NAMALWA (cell line): ENCODE measurements around the gene OSBPL9.
"Not testable (repeated sequence)": the region's sequence is repeated elsewhere in the genome, so short reads cannot be mapped to it uniquely, and the experiment has no call there.

Source experiments
- DNase-seq: peaks from one replicate; pipeline ENCODE4 v3.0.0-alpha.2; 2015; ENCODE audit warnings: low spot score

OSBPL9 gene

DNA sequence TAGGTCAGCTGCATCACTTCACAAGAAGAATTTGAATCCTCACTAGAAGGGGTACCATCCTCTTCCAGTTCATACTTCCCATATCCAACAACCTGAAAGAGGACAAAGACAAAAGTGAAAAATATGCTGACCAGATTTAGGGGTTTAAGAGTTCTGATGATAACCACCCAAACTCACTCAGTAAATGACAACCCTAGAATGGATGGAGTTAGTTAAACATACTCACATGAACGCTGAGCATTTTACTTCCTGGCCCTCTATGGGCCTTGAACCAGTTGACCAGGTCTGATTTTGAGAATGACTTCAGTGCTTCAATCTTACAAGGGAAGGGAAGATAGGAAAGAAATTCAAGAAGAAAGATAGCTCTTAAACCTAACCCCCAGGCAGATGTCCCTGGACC, 172.4 kb downstream of the OSBPL9 start:
- no peak for DNase-seq

DNA sequence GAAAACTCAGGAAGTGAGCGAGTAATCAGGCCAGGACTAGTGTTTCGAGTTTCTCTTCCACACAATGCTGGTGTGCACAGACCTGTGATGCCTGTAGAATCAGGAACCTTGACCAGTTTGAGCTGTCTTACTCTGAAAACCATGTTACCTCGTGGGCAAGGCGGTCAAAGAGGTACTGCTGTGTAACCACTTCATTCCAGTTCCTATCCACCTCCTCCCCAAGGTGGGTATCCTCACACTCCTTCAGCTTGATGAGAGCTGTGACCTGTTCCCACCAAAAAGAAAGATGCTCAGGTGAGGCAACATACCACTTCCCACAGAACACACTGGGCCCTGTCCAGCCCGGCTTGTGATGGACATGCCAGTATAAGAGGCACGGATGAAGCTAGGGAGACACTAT, 173.5 kb downstream of the OSBPL9 start:
- DNase-seq, result no peak

DNA sequence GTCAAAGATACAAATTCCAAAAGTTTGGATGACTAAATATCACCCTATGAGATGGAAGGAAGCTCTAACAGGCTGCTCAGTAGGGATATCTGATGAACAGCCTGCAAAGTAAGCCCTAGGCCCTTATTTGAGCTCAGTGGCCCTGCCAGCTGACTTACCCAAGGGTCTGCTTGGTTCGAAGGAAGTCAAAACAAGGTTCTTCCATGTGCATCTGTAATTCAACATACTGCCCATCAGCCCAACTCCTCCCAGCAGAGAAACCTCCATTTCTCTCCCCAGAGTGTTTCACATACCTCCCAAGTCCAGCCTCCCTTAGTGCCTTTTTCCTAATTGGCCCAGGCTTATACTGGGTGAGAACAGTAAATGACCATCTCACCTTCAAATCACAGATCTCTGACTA, 175.0 kb downstream of the OSBPL9 start:
- DNase-seq, result no peak

DNA sequence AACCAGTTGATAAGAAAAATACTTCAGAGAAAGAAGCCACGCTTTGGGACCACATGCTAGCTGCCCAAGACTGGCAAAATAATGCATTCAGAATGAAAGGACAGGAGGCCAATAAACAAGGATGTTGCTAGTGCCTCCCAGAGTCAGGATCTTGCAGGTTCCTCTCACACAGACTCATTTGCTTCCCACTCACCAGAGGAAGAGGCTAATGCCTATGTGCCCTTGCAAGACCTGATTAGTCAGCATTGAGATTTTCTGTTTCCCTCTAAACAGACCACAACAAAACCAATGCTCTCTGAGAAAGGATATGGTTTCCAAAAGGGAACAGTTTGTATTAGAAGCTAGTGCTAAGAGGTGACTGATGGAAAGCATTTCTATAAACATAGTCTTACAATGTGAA, 176.0 kb downstream of the OSBPL9 start:
- DNase-seq, result no peak

DNA sequence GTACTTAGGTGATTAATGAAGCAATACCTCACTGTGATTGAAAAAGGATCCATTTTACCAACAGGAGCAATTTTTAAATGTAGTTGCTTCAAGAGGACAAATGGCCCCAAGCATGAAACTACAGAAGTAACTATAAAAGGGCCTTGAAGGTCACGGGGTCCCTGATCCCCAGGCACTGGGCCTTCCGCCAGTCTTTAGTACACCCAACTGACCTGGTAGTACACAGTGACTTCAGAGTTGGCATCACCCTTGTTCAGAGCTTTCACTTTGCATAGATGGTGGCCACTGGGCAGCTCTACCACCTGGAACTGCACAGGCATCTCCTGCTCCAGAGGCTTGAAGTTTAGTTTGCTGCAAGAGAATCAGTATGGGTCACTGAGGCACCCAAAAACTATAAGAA, 177.4 kb downstream of the OSBPL9 start:
- DNase-seq, result no peak

DNA sequence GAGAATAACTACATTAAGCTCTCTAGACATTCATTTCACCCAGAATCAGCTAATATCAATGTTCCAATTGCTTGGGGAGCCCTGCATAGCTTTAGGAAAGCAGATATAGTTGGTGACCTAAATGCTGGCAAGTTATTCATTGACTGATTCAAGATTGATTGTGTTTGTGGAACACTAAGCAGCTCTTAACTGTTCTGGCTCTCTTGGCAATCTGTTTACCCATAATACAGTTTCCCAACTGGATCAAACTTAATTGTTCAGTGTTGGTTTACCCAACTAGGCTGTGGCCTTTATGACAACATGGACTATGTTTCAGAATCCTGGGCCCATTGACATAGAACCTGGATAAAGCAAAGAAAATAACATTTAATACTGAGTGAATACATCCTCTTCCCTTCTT, 178.0 kb downstream of the OSBPL9 start:
- no peak for DNase-seq

DNA sequence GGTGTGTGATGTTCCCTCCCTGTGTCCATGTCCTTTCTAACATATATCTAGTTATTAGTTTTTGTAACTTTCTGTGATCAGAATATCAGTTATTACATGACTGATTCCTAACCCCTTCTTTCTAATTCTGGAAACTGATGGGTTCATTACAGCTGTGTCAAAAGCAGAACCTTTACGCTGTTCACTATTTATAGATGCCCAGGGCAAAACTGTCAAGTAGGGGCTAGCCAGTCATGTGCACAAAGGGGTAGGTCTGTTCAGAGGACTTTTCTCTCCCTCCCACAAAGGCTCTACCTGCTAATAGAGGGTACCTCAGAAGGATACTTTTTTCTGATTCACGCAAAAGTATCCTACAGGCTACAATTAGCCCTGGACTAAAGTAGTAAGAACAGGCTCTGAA, 182.5 kb downstream of the OSBPL9 start:
- peak; percentile 30 for DNase-seq

DNA sequence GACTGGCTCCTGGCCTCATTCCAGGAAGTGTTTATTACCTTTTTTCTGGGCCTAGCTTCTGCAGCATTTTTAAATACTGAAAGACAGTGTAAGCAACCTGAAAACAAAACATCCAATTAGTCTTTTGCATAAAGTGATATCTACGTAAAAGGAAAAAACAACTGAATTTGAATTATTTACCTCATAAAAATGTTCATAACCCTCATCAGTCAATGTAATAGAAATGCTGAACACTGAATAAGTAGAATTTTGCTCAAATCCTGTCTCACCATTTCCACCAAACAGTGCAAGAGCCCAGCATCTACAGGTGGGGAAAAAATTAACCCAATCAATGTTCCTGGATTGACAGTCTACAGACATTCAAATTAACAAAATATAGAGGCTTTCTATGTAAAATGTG, 197.6 kb downstream of the OSBPL9 start:
- DNase-seq, result no peak

DNA sequence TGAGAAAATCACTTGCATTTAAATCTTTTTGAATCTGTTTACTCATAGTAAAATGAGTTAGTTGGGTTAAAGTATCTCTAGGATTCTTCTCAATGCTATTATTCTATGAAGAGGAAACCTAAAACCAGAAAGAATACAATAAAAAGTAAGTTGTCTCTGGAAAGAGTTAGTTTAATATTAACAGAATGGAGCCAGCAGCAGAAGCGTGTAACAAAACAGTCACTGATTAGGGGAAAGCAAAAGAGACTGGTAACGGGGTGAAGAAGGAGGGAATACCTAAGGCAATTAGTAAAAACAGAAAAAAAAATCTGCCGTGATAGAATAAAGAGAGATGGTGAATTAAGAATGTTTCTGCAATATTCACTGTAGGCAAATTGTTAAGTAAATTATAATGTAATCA, 201.6 kb downstream of the OSBPL9 start:
- DNase-seq, result no peak

DNA sequence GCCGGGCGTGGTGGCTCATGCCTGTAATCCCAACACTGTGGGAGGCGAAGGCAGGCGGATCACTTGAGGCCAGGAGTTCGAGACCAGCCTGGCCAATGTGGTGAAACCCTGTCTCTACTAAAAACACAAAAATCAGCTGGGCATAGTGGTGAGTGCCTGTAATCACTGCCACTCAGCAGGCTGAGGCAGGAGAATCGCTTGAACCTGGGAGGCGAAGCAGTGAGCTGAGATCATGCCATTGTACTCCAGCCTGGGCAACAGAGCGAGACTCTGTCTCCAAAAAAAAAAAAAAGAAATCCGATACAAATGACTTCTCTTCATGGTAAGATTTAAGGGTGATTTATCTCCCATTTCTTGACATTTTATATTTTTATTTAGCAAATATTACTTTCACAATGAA, 202.1 kb downstream of the OSBPL9 start:
- not testable (repeated sequence) for DNase-seq

DNA sequence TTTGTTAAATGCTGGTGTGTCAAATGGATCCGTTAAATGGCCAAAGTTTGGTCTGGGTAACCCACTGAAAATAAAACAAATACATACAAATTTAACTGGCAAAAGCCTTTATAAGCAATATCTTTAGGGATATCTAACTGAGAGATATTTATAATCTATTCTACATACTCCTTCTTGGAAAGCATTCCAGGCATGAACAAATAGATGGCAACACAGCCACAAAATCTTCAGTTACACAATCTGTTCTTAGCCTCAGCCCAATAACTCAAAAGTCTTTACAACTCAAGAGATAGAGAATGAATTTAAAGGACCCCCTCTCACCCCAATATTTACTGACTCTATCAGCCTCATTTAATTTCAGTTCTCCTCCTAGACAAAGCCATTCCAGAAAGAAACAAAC, 202.9 kb downstream of the OSBPL9 start:
- DNase-seq, result no peak

DNA sequence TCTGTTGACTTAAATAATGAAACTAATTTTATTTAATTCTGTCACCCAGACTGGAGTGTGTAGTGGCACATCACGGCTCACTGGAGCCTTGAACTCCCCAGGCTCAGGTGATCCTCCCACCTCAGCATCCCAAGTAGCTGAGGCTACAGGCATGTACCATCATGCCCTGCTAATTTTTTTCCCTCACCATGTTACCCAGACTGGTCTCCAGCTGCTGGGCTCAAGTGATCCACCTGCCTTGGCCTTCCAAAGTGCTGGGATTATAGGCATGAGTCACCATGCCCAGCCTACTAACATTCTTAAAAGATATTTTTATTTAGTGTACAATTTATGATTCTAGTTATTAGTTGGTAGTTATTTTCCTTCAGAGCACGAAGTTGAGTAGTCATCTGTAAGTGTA, 212.2 kb downstream of the OSBPL9 start:
- DNase-seq, result no peak

DNA sequence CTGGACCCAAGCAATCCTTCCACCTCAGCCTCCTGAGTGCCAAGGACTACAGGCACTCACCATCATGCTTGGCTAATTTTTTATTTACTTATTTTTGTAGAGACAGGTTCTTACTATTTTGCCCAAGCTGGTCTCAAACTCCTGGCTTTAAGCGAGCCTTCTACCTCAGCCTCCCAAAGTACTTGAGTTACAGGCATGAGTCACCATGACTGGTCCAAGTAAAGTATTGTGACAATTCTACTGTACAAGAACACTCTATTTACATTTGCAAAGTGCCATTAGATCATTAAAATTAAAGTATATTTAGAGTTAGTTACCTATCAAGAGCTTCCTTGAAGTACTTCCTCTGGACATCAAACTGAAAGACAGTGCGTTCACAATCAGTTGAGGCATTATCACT, 216.8 kb downstream of the OSBPL9 start:
- DNase-seq, result no peak

DNA sequence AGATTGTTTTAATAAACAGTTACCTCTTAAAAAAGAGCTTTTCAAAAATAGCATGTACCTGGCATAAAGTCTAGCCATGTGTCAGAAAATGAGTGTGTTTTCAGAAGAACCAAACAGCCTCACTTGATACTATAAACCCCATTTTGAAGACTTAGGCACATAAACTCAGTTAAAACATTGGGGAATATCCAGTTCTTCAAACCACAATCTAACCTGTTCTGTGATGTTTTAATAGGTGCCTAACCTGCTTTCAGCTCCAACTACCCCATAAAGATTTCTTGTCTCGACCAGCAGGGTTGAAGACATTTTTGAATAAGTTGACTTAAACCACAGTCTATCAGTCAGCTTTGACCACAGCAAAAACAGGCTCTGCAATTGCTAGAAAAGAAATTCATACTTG, 220.4 kb downstream of the OSBPL9 start:
- no peak for DNase-seq
